Measurements from ENCODE around the gene CTDSP2. TPM values are rescaled to one million over a fixed set of nuclear protein-coding genes. Genes with fewer than 3 reads are reported as not detected.
"Not testable (repeated sequence)": the region's sequence is repeated elsewhere in the genome, so short reads cannot be mapped to it uniquely, and the experiment has no call there.

CTDSP2 gene
- total RNA-seq, 1 donor from 2014 or later, result 87.1 TPM

DNA sequence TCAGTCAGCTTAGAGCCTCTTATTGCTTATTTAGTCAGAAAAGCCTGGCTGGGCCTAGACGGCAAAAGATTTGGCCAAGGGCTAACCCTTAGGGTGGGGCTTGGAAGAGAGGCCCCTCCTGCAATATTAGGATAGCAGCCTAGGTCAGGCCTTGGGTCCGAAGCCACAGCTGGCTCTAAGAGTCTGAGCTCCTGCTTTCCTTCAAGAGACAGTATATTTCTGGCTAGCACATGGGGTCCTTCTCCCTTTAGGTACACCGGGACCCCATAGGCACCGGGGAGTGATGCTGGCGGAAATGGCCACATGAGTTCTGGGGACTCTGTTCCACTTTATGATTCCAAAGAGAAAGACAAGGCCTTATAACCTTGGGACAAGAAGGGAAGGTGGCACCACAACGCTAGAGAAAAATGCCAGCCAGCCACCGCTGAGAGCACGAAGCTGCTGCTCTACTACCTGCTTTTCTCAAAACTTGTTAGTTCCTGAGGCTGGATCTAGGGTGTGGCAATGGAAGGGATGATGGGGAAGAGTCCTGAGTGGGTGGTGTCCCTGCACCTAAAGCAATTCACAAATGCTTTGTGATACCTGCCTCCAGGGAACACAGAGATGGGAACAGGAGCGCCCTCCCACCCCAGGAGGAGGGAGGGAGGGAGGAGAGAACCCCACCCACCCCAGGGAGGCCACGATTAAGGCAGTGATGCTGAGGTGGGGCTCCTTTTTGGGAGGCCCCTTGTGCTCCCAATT is 24.9 kb downstream of the CTDSP2 start:
- Mint-ChIP-seq H3K27ac (ENCODE audit: unreplicated experiment) (no peak overlapping the region), H3K36me3 (ENCODE audit: low read depth, unreplicated experiment) (peaks cover 23% of the 10 kb centered on the region), H3K4me1 (ENCODE audit: low read depth, unreplicated experiment) (no peaks in the 10 kb centered on the region), H3K27me3 (ENCODE audit: low read depth, unreplicated experiment) (no peaks in the 10 kb centered on the region), H3K4me3 (ENCODE audit: unreplicated experiment) (no peak overlapping the region), H3K9me3 (ENCODE audit: unreplicated experiment) (no peaks in the 10 kb centered on the region)
- Histone ChIP-seq H2AFZ (ENCODE audit: low read depth, low read length) (no peak overlapping the region), H3K4me2 (ENCODE audit: low read length) (no peak overlapping the region), H4K20me1 (ENCODE audit: insufficient read depth, low read length) (peaks cover 40% of the 10 kb centered on the region), H3K4me1 (ENCODE audit: insufficient read depth, low read length) (no peaks in the 10 kb centered on the region), H3K36me3 (ENCODE audit: insufficient read depth, low read length) (peaks cover 53% of the 10 kb centered on the region), H3K79me2 (ENCODE audit: insufficient read depth, low read length) (peaks cover 5% of the 10 kb centered on the region), H3K9me3 (ENCODE audit: insufficient read depth, low read depth, low read length) (no peaks in the 10 kb centered on the region), H3K27me3 (ENCODE audit: insufficient read depth, low read length) (no peaks in the 10 kb centered on the region), H3K9ac (ENCODE audit: low read length) (no peak overlapping the region), H3K27ac (ENCODE audit: low read depth, low read length) (no peak overlapping the region), H3K4me3 (ENCODE audit: insufficient read depth, low read depth, low read length) (no peak overlapping the region)
- FAIRE-seq (no peak), DNase-seq (ENCODE audit: low read depth) (no peak)
- TF ChIP-seq EZH2 (IDR thresholded peaks at IDR 0.05; ENCODE audit: insufficient read depth, low read length), result no peak
- TF ChIP-seq, protein P1, sequence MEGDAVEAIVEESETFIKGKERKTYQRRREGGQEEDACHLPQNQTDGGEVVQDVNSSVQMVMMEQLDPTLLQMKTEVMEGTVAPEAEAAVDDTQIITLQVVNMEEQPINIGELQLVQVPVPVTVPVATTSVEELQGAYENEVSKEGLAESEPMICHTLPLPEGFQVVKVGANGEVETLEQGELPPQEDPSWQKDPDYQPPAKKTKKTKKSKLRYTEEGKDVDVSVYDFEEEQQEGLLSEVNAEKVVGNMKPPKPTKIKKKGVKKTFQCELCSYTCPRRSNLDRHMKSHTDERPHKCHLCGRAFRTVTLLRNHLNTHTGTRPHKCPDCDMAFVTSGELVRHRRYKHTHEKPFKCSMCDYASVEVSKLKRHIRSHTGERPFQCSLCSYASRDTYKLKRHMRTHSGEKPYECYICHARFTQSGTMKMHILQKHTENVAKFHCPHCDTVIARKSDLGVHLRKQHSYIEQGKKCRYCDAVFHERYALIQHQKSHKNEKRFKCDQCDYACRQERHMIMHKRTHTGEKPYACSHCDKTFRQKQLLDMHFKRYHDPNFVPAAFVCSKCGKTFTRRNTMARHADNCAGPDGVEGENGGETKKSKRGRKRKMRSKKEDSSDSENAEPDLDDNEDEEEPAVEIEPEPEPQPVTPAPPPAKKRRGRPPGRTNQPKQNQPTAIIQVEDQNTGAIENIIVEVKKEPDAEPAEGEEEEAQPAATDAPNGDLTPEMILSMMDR (IDR thresholded peaks at IDR 0.05; ENCODE audit: insufficient read depth, low read depth, low read length), result no peak

- H3K9me3 Mint-ChIP-seq (ENCODE audit: unreplicated experiment); H3K27me3 Mint-ChIP-seq (ENCODE audit: low read depth, unreplicated experiment); H3K4me1 ChIP-seq (ENCODE audit: insufficient read depth, low read length); H3K79me2 ChIP-seq (ENCODE audit: insufficient read depth, low read length); H2AFZ ChIP-seq (ENCODE audit: low read depth, low read length); H3K9ac ChIP-seq (ENCODE audit: low read length); DNase-seq (ENCODE audit: low read depth); H3K27ac ChIP-seq (ENCODE audit: low read depth, low read length); H3K4me1 Mint-ChIP-seq (ENCODE audit: low read depth, unreplicated experiment); H3K4me3 Mint-ChIP-seq (ENCODE audit: unreplicated experiment); H3K9me3 ChIP-seq (ENCODE audit: insufficient read depth, low read depth, low read length); H3K27ac Mint-ChIP-seq (ENCODE audit: unreplicated experiment); H3K4me2 ChIP-seq (ENCODE audit: low read length); H3K27me3 ChIP-seq (ENCODE audit: insufficient read depth, low read length); H3K4me3 ChIP-seq (ENCODE audit: insufficient read depth, low read depth, low read length); FAIRE-seq: not testable (repeated sequence)
- peaks cover 23% of the 10 kb centered on the region for H3K36me3 Mint-ChIP-seq (ENCODE audit: low read depth, unreplicated experiment)
- Histone ChIP-seq H3K36me3 (ENCODE audit: insufficient read depth, low read length) (peaks cover 48% of the 10 kb centered on the region), H4K20me1 (ENCODE audit: insufficient read depth, low read length) (peaks cover 36% of the 10 kb centered on the region)
These were observed 25.5 kb downstream of the CTDSP2 start for GRCh38 chr12:57821015-57821414.

DNA sequence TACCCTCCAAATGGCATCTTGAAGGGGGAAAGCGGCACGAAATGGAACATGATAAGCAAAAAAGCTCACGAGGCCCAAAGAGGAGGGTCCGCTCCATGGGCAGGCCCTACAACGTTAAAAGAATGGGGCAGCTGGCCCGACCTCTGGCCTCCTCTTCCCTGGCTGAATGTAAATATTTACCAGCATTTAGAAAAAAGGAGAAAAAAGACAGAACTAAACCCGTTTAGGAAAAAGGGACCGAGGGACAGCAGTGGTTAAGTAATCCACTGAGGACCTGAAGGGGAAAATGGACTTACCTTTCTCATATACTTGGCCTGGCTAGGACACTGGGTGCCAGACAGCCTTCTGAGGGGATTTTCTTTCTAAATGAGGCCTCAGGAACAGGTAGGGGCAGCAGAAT is 26.4 kb downstream of the CTDSP2 start:
- H3K9me3 ChIP-seq (ENCODE audit: insufficient read depth, low read depth, low read length); H3K27me3 Mint-ChIP-seq (ENCODE audit: low read depth, unreplicated experiment); H3K4me3 ChIP-seq (ENCODE audit: insufficient read depth, low read depth, low read length); H3K27ac ChIP-seq (ENCODE audit: low read depth, low read length); H3K4me3 Mint-ChIP-seq (ENCODE audit: unreplicated experiment); H3K4me2 ChIP-seq (ENCODE audit: low read length); H3K9ac ChIP-seq (ENCODE audit: low read length); H3K27me3 ChIP-seq (ENCODE audit: insufficient read depth, low read length); H3K4me1 ChIP-seq (ENCODE audit: insufficient read depth, low read length); H3K27ac Mint-ChIP-seq (ENCODE audit: unreplicated experiment); H3K79me2 ChIP-seq (ENCODE audit: insufficient read depth, low read length); H3K9me3 Mint-ChIP-seq (ENCODE audit: unreplicated experiment); FAIRE-seq; H3K4me1 Mint-ChIP-seq (ENCODE audit: low read depth, unreplicated experiment); H2AFZ ChIP-seq (ENCODE audit: low read depth, low read length); DNase-seq (ENCODE audit: low read depth): not testable (repeated sequence)
- Histone ChIP-seq H4K20me1 (ENCODE audit: insufficient read depth, low read length) (peaks cover 34% of the 10 kb centered on the region), H3K36me3 (ENCODE audit: insufficient read depth, low read length) (peaks cover 39% of the 10 kb centered on the region)
- H3K36me3 Mint-ChIP-seq (ENCODE audit: low read depth, unreplicated experiment), result peaks cover 20% of the 10 kb centered on the region

GRCh38 chr12:57817990-57818331 is 28.6 kb downstream of the CTDSP2 start:
- H3K27ac Mint-ChIP-seq (ENCODE audit: unreplicated experiment); H3K27ac ChIP-seq (ENCODE audit: low read depth, low read length); H3K4me1 Mint-ChIP-seq (ENCODE audit: low read depth, unreplicated experiment); H3K4me1 ChIP-seq (ENCODE audit: insufficient read depth, low read length); DNase-seq (ENCODE audit: low read depth); H3K4me3 ChIP-seq (ENCODE audit: insufficient read depth, low read depth, low read length); FAIRE-seq; H3K9ac ChIP-seq (ENCODE audit: low read length); H3K9me3 Mint-ChIP-seq (ENCODE audit: unreplicated experiment); H3K27me3 Mint-ChIP-seq (ENCODE audit: low read depth, unreplicated experiment); H3K79me2 ChIP-seq (ENCODE audit: insufficient read depth, low read length); H3K27me3 ChIP-seq (ENCODE audit: insufficient read depth, low read length); H2AFZ ChIP-seq (ENCODE audit: low read depth, low read length); H3K4me2 ChIP-seq (ENCODE audit: low read length); H3K9me3 ChIP-seq (ENCODE audit: insufficient read depth, low read depth, low read length); H3K4me3 Mint-ChIP-seq (ENCODE audit: unreplicated experiment): not testable (repeated sequence)
- H4K20me1 ChIP-seq (ENCODE audit: insufficient read depth, low read length), result peaks cover 24% of the 10 kb centered on the region
- H3K36me3 Mint-ChIP-seq (ENCODE audit: low read depth, unreplicated experiment), result peaks cover 12% of the 10 kb centered on the region
- peaks cover 20% of the 10 kb centered on the region for H3K36me3 ChIP-seq (ENCODE audit: insufficient read depth, low read length)
